ENCODE measurements around the gene CCDC146.

CCDC146 gene

GRCh38 chr7:77293046-77293445, 170.6 kb downstream of the CCDC146 start:
- Mint-ChIP-seq H3K27ac (no peak overlapping the region), H3K4me1 (ENCODE audit: low read depth) (peaks cover 3% of the 10 kb centered on the region), H3K36me3 (ENCODE audit: low read depth) (peaks cover 7% of the 10 kb centered on the region)

GRCh38 chr7:77295549-77295948, 173.1 kb downstream of the CCDC146 start:
- Mint-ChIP-seq H3K4me1 (ENCODE audit: low read depth) (peaks cover 3% of the 10 kb centered on the region), H3K9me3 (no peaks in the 10 kb centered on the region), H3K27me3 (ENCODE audit: low read depth) (no peaks in the 10 kb centered on the region), H3K36me3 (ENCODE audit: low read depth) (peaks cover 5% of the 10 kb centered on the region), H3K4me3 (no peak overlapping the region), H3K27ac (no peak overlapping the region)

More at GRCh38 chr7:77293046-77293445, 170.6 kb downstream of the CCDC146 start:
- Mint-ChIP-seq H3K9me3 (peaks cover 1% of the 10 kb centered on the region), H3K27me3 (ENCODE audit: low read depth) (no peaks in the 10 kb centered on the region), H3K4me3 (no peak overlapping the region)

- Mint-ChIP-seq H3K4me3 (no peak overlapping the region), H3K36me3 (ENCODE audit: low read depth) (peaks cover 15% of the 10 kb centered on the region), H3K27ac (no peak overlapping the region), H3K9me3 (peaks cover 7% of the 10 kb centered on the region), H3K27me3 (ENCODE audit: low read depth) (no peaks in the 10 kb centered on the region), H3K4me1 (ENCODE audit: low read depth) (peaks cover 2% of the 10 kb centered on the region)
These were observed 184.0 kb downstream of the CCDC146 start for GRCh38 chr7:77306231-77307067.

- peaks cover 2% of the 10 kb centered on the region for H3K4me1 Mint-ChIP-seq (ENCODE audit: low read depth)
- no peaks in the 10 kb centered on the region for H3K9me3 Mint-ChIP-seq
- no peak overlapping the region for H3K27ac Mint-ChIP-seq
- H3K27me3 Mint-ChIP-seq (ENCODE audit: low read depth): no peaks in the 10 kb centered on the region
- H3K4me3 Mint-ChIP-seq: no peak overlapping the region
- peaks cover 13% of the 10 kb centered on the region for H3K36me3 Mint-ChIP-seq (ENCODE audit: low read depth)
These were observed 186.4 kb downstream of the CCDC146 start for GRCh38 chr7:77308792-77309191.

GRCh38 chr7:77309714-77310220, 187.4 kb downstream of the CCDC146 start:
- Mint-ChIP-seq H3K27ac (no peak overlapping the region), H3K27me3 (ENCODE audit: low read depth) (no peaks in the 10 kb centered on the region), H3K36me3 (ENCODE audit: low read depth) (peaks cover 6% of the 10 kb centered on the region), H3K9me3 (no peaks in the 10 kb centered on the region), H3K4me3 (no peak overlapping the region), H3K4me1 (ENCODE audit: low read depth) (peaks cover 2% of the 10 kb centered on the region)

GRCh38 chr7:77310982-77311381, 188.6 kb downstream of the CCDC146 start:
- Mint-ChIP-seq H3K27me3 (ENCODE audit: low read depth) (no peaks in the 10 kb centered on the region), H3K4me1 (ENCODE audit: low read depth) (peaks cover 2% of the 10 kb centered on the region), H3K27ac (no peak overlapping the region), H3K9me3 (no peaks in the 10 kb centered on the region), H3K4me3 (no peak overlapping the region), H3K36me3 (ENCODE audit: low read depth) (peaks cover 9% of the 10 kb centered on the region)

GRCh38 chr7:77313085-77313484, 190.7 kb downstream of the CCDC146 start:
- H3K4me1 Mint-ChIP-seq (ENCODE audit: low read depth): no peaks in the 10 kb centered on the region
- peaks cover 11% of the 10 kb centered on the region for H3K36me3 Mint-ChIP-seq (ENCODE audit: low read depth)
- H3K9me3 Mint-ChIP-seq: no peaks in the 10 kb centered on the region
- no peak overlapping the region for H3K27ac Mint-ChIP-seq
- H3K27me3 Mint-ChIP-seq (ENCODE audit: low read depth): no peaks in the 10 kb centered on the region
- no peak overlapping the region for H3K4me3 Mint-ChIP-seq

GRCh38 chr7:77313876-77314480, 191.6 kb downstream of the CCDC146 start:
- H3K4me3 Mint-ChIP-seq: no peak overlapping the region
- no peak overlapping the region for H3K27ac Mint-ChIP-seq
- no peaks in the 10 kb centered on the region for H3K4me1 Mint-ChIP-seq (ENCODE audit: low read depth)
- no peaks in the 10 kb centered on the region for H3K9me3 Mint-ChIP-seq
- H3K27me3 Mint-ChIP-seq (ENCODE audit: low read depth): no peaks in the 10 kb centered on the region
- peaks cover 13% of the 10 kb centered on the region for H3K36me3 Mint-ChIP-seq (ENCODE audit: low read depth)

GRCh38 chr7:77315182-77315591, 192.8 kb downstream of the CCDC146 start:
- Mint-ChIP-seq H3K27ac (no peak overlapping the region), H3K27me3 (ENCODE audit: low read depth) (no peaks in the 10 kb centered on the region), H3K9me3 (no peaks in the 10 kb centered on the region), H3K4me1 (ENCODE audit: low read depth) (no peaks in the 10 kb centered on the region), H3K4me3 (no peak overlapping the region), H3K36me3 (ENCODE audit: low read depth) (peaks cover 22% of the 10 kb centered on the region)

- Mint-ChIP-seq H3K27me3 (ENCODE audit: low read depth) (no peaks in the 10 kb centered on the region), H3K36me3 (ENCODE audit: low read depth) (peaks cover 24% of the 10 kb centered on the region), H3K4me1 (ENCODE audit: low read depth) (no peaks in the 10 kb centered on the region), H3K4me3 (no peak overlapping the region), H3K27ac (no peak overlapping the region), H3K9me3 (no peaks in the 10 kb centered on the region)
These were observed 194.0 kb downstream of the CCDC146 start for GRCh38 chr7:77316219-77316978.

- no peaks in the 10 kb centered on the region for H3K4me1 Mint-ChIP-seq (ENCODE audit: low read depth)
- no peaks in the 10 kb centered on the region for H3K9me3 Mint-ChIP-seq
- H3K27me3 Mint-ChIP-seq (ENCODE audit: low read depth): no peaks in the 10 kb centered on the region
- peaks cover 22% of the 10 kb centered on the region for H3K36me3 Mint-ChIP-seq (ENCODE audit: low read depth)
- no peak overlapping the region for H3K4me3 Mint-ChIP-seq
- no peak overlapping the region for H3K27ac Mint-ChIP-seq
These were observed 195.6 kb downstream of the CCDC146 start for GRCh38 chr7:77318019-77318418.

GRCh38 chr7:77320137-77320536, 197.7 kb downstream of the CCDC146 start:
- Mint-ChIP-seq H3K36me3 (ENCODE audit: low read depth) (peaks cover 23% of the 10 kb centered on the region), H3K4me1 (ENCODE audit: low read depth) (peaks cover 2% of the 10 kb centered on the region), H3K9me3 (no peaks in the 10 kb centered on the region), H3K27ac (no peak overlapping the region), H3K27me3 (ENCODE audit: low read depth) (no peaks in the 10 kb centered on the region), H3K4me3 (no peak overlapping the region)

GRCh38 chr7:77320714-77321113, 198.3 kb downstream of the CCDC146 start:
- peaks cover 22% of the 10 kb centered on the region for H3K36me3 Mint-ChIP-seq (ENCODE audit: low read depth)
- H3K27ac Mint-ChIP-seq: no peak overlapping the region
- peaks cover 2% of the 10 kb centered on the region for H3K4me1 Mint-ChIP-seq (ENCODE audit: low read depth)
- no peaks in the 10 kb centered on the region for H3K9me3 Mint-ChIP-seq
- H3K27me3 Mint-ChIP-seq (ENCODE audit: low read depth): no peaks in the 10 kb centered on the region
- H3K4me3 Mint-ChIP-seq: no peak overlapping the region

GRCh38 chr7:77321300-77321699, 198.9 kb downstream of the CCDC146 start:
- Mint-ChIP-seq H3K9me3 (no peaks in the 10 kb centered on the region), H3K27ac (no peak overlapping the region), H3K4me3 (no peak overlapping the region), H3K36me3 (ENCODE audit: low read depth) (peaks cover 22% of the 10 kb centered on the region), H3K27me3 (ENCODE audit: low read depth) (no peaks in the 10 kb centered on the region), H3K4me1 (ENCODE audit: low read depth) (peaks cover 7% of the 10 kb centered on the region)
